Activated effector memory CD4-positive, alpha-beta T cell treated with anti-CD3 and anti-CD28 coated beads, Interleukin-2, amount 50 U/mL, for 16 hours (primary cell): ENCODE data around the gene ATE1.
"Not testable (repeated sequence)": the region's sequence is repeated elsewhere in the genome, so short reads cannot be mapped to it uniquely, and the experiment has no call there.

Experiments used
- DNase-seq: peaks from one replicate; pipeline ENCODE4 v3.0.0-alpha.2; 2020

ATE1 gene

DNA sequence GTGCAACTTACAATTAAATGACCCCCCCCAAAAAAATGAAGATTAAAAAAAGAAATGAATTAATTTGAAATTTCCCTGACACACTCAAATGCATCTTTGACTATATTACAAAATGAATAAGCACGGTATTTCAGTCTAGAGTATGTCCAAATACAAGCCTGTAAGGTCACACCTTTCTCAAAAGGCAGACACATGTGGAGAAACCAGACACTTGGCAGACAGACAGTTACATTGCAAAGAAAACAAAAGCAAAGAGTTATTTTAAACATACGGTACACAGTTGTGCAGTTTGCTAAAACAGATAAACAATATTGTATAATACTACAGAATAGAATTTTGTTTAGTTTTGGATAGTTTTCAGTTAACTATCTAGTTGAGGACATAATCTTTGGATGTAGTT is 153.0 kb downstream of the ATE1 start:
- DNase-seq, result no peak

DNA sequence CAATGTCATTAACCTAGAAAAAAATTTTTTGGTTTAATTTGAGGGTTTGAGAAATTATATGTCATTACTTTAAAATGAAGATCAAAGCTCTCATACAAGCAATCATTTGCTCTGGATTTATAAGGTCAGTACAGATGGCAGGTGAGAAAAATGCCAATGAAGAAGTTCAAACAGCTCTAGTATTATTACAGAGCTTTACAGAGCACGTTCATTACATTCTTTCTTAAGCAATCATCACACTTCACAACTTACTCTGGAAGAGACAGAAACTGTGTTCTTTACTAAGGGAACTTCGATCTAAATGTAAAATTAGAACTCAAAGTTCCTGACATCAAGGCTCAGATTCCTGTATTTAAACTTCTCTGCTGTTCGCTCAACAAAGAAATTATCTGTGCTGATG is 153.4 kb downstream of the ATE1 start:
- no peak for DNase-seq

DNA sequence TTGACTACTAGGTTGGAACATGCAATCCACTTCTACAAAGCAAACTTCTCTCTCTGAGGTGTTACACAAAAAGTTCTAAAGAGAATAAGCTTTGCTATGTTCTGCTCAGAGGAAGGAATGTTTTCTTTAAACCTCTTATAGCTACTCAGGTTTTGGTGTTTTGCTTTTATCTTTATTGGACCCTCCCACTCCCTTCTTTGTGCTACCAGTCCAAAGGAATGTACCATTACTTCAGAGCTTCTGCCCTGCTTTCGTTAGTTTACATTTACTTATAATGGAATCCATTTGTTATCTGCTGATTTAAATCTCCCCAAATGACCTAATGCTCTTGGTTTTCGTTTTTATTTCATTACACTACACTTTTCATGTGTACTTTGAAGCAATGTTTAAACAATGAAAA is 154.9 kb downstream of the ATE1 start:
- DNase-seq, result no peak

DNA sequence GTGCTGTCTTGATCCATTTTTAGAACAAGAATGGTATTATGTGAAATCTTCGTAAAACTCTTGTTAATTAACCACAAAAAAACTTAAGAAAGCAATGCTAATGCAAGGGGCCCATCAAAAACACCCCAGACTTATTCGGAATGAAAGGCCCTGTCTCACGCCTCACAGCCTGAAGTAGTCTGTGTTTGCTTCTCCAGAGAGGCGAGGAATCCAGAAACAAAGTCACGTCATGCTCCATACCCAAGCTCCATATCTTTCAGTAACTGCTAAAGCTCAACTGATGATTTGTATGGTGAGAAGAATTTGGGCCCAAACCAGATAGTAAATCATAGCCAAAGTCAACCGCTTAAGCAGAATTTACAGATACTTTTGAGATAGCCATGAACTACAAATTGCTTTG is 155.4 kb downstream of the ATE1 start:
- DNase-seq, result no peak

DNA sequence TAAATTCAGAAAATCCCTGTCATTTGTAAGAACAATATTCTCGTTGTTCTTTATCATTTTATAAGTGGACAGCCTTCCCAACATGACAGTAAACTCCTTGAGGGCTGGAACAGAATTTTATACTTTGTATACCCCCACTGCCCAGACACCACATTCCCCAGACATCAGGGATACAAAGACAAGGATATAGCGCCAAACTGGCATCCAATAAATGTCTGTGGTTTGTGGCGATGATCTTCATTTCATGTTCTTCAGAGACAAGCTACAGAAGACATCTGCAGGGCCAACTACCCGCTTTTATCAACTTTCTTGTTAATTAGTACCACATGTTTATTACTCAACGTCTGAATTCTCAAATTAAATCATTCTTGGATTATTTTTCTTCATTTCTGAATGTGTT is 155.9 kb downstream of the ATE1 start:
- DNase-seq, result no peak

DNA sequence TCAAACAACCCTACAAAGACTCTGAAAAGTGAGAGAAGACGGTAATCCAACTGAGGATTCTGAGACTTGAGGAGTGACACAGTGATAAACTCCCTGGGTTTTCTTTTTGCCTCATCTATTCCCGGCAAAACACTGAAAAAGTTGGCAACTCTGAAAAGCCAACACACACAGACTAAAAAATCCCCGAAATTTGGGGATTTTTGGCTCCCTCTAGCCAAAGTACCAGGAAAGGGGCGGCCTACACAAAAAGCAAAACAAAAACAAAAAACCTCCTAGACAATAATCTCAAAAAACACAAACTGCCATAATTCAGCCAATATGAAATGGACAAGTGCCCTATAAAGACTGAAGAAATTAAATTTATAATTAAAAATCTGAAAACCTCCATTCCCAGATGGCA is 161.4 kb downstream of the ATE1 start:
- DNase-seq, result no peak

DNA sequence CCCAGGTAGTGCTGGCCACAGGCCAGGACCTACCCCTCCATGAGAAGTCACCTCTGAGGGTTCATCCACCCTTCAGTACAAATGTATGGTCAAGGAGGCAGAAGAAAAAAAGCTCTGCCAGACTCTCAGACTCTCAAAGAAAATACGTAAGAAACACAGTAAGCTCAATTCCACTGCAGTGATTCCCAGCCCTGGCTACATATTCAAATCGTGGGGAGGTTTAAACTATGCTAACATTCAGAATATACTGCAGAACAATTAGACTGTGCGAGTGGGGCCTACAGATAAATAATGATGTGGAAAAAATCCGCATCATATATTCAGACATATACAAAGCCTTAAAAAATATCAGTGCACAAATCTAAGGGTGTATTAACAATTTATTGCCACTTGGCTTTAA is 162.6 kb downstream of the ATE1 start:
- DNase-seq, result no peak

DNA sequence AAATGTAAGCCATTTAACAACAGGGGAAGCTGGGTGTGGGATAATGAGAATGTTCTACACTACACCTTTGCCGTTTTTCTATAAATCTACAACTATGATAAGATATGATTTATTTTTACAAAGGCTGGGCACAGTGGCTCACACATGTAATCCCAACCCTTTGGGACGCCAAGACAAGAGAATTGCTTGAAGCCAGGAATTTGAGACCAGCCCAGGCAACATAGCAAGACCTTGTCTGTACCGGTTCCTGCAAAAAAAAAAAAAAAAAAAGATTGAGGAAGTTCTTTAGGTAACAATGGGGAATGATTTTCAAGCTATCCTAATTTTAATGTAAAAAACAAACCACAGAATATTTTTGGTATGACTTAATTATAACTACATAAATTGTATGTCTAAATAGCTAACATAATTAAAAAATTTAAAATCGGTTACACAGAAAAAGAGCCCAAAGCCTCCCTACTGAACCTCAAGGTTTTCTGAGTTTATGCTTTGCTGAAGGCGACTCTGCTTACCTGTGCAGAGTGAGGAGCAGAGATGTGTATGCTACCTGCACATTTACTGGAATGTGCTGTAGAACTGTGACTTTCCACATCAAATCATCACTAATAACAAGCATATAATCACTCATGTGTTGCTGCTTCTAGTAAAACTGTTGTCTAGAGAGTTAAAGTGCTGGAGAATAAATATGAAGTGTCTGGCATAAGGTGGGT is 163.4 kb downstream of the ATE1 start:
- DNase-seq, result no peak

DNA sequence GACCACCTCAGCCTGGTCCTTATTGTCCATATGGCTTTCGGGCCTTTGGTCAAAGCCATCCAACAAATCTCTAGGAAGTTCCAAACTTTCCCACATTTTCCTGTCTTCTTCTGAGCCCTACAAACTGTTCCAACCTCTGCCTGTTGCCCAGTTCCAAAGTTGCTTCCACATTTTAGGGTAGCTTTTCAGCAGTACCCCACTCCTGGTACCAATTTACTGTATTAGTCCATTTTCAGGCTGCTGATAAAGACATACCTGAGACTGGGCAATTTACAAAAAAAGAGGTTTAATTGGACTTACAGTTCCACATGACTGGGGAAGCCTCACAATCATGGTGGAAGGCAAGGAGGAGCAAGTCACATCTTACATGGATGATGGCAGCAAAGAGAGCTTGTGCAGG is 170.6 kb downstream of the ATE1 start:
- DNase-seq, result not testable (repeated sequence)

DNA sequence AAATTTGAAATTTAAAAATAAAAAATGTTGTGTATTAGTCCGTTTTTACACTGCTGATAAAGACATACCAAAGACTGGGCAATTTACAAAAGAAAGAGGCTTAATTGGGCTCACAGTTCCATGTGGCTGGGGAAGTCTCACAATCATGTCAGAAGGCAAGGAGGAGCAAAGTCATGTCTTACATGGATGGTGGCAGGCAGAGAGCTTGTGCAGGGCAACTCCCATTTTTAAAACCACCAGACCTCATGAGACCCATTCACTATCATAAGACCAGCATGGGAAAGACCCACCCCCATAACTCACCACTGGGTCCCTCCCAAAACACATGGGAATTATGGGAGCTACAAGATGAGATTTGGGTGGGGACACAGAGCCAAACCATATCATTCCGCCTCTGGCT is 172.3 kb downstream of the ATE1 start:
- not testable (repeated sequence) for DNase-seq

DNA sequence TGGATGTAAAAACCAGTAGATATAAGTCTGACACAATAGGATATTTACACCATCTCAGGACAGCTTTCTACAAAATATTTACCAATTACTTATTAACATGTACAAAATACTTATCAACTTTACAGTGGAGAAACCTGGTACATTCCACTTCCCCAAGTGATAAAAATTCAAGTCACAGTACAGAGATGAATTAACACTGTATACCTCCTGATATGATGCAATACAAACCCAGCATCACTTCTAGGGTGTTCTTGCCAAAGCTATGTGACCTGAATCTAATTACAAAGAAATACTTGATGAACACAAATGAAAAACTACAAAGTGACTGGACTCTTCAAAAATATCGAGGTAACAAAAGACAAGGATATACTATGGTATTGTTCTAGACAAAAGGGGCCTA is 173.2 kb downstream of the ATE1 start:
- no peak for DNase-seq

DNA sequence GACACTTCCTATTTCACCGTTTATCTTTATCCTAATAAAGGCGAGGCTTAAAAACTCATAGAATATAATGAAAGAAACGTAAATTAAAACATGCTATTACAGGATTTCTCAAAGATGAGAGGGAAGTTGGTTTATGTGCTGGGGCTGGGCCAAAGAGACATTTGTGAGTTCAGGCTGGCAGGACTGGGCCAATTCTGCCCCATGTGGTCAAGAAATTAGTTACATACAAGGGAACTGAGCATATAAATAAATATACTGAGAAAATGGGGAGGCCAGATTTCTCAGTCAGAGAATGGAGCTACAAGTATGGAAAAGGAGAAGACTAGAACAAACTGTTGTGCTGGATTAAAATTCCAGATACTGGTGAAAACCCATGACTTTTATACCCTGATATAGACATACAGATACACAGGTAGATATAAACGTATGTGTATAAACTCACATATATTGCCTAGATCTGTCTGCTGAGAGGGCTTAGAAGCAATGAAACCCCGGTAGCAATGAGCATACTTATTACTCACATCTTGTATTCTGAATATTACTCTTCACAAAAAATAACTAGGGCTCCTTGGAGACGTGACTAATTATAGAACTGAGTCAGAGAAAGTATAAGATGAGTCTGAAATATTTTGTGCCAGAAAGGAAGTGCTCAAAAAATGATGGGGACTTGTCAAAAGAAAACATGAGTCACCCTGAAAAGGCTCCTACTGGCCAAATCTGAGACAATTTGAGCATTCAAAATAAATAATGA is 173.9 kb downstream of the ATE1 start:
- DNase-seq, result no peak

DNA sequence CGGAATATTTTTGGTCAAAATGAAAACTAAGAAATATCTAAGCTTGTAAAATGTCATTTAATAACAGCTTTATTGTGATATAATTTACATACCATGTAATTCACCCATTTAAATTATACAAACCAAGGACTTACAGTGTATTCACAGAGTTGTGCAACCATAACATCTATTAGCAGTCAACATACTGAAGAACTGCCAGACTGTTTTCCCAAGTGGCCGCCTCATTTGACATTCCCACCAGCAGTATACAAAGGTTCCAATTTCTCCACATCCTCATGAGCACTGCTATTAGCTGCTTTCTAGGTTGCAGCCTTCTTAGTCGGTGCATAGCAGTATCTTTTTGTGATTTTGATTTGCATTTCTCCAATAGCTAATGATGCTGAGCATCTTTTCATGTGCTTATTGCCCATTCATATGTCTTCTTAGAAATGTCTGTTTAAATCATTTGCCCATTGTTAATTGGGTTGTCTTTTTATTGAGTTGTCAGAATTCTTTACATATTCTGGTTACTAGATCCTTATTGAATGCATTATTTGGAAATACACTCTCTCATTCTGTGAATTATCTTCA is 176.6 kb downstream of the ATE1 start:
- DNase-seq, result no peak

DNA sequence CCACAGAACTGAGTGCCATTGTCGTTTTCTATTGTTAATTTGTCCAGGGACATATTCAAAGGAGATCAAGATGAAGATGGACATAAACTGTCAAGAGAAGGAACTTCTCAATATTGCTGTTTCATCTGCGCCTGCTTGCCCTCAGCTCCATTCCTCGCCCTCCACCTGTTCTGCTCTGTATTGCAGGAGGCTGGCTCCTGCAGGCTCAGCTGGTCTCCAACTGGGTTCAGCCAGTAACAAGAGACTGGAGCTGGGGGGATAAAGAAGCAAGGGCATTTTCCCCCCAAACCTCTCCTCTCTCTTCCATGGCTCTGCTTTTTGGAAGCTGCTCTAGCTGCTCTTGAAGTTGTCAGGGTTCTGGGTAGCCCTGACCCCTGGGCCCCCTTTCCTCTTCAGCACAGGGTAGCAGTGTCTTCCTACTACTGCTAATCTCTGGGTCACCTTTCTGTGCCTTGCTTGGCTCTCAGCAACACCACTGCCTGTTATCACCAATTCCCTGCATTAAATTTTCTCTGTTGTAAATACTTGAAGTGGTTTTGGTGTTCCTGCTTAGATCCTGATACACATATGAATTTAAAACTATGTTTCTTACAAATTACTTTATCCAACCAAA is 180.6 kb downstream of the ATE1 start:
- DNase-seq, result no peak

DNA sequence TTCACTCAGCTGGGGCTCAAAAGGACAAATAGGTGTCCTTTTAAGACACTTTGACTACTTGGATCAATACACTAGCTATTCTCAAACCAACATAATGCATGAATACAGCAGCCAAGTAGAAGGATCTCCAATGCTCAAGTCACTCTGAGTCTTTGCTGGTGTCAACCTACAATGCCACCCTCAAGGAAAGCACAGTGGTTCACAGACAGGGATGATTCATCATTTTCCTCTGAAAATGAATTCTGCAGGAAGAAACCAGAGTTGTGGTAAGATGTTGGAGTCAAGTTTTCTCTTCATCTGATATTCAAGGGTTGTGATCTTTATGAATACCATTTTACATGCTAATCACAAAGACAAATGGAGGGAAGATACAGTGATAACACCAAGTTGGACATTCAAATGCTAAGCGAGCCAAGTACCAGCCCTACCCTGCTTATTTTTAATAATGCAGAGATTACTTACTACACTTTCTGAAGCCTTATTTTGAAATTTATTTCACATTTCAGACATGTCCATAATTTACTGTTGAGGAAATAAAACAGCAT is 186.5 kb downstream of the ATE1 start:
- no peak for DNase-seq

DNA sequence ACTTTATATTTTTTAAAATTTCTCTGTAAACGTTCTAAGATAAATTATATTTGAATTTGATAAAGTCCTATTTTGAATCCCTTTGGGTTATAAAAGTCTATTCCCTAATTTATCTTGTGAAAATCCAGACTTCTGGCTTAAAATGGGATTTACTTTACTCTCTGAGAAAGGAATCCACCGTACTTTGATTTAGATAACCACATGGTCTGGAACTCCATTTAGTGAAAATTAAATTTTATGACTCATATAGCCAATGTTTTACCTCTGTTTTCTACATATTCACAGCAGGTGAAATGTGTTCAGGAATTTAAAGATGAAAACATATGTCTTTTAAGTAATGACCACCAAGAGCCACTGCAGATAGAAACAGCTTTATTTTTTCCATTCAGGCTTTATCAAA is 187.8 kb downstream of the ATE1 start:
- no peak for DNase-seq

DNA sequence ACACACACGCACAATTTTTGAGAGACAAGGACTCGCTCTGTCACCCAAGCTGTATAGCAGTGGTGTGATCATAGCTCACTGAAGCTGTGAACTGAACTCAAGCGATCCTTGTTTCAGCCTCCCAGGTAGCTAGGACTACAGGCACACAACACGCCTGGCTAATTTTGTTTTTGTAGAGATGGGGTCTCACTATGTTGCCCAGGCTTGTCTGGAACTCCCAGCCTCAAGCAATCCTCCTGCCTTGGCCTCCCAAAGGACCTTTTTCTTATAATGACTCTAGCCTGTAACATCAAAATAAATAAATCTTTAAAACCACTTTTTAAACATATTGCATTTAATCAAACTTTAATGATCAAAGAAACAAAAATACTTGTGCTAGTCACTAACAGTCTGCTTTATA is 188.7 kb downstream of the ATE1 start:
- no peak for DNase-seq

DNA sequence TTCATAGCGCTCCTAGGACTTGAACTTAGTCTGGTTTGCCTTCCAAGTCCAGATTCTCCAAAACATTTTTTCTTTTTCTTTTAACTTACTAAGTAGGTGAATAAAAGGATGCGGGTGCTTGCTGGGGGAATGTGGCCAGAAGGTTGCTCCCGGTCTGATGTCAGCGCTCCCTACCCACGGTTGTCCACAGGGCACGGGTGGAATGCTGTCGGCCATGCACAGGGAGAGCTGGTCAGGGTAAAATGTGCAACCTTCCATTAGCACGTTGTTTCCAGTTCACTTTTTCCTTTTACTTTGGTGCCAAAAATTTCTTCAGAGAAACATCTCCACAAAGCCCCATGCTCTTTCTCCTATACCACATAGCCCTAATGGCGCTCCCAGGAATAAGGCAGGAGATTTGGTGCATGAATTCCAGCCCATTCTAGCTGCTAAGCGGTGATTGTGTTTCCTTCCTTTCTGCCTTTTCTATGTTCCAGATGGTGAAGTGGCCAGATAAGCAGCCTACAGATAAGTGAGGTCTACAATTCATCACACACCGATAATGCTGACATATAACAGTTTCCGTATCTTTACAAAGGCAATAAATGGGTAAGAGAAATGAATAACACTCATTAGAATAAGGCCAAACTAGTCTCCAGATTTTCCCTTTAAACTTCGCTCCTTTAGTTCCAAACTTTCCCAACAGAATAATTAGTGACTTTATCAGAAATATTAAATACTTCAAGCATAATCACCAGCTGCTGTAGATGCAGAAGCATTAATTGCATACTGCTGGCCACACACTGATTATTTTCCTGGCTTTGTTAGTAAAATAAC is 191.3 kb downstream of the ATE1 start:
- DNase-seq, result no peak

DNA sequence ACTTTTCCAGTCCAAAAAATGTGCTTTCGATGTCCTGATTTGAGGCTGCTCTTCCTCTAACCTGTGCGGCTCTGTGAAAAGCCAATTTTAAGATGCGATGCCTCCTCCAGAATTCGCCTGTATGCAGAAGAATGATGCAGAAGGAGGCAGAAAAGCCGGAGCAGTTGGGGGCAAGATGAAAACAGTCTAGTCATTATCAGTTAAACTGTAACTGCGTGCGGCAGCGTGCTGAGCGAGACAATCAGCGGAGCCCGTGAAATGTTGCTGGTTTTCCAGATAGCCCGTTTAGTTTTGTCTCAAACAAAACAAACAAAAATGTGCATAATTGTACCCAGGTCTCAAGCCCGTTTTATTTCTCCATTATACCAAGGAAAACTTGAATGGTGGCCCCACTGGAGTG is 192.6 kb downstream of the ATE1 start:
- no peak for DNase-seq

DNA sequence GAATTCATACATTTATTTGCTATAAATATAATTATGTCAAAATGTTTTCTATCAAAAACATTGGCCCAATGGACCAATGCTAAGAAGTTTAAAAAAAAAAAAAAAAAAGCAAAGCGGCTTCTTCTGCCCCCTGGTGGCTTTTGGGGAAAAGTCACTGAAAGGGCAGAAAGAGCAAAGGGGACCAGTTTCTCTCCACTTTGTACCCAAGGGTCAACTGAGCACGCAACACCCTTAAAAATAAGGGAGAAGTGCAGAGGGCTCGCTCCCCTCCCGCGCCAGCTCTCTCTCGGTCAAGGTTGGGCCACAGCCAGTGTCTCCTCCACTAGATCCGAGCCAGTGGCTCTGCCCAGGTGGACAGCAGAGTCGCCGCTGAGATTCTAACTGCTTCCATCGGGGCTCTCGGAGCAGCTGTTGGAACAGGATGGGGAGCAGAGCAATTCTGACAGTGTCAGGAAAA is 193.2 kb downstream of the ATE1 start:
- DNase-seq, result no peak

DNA sequence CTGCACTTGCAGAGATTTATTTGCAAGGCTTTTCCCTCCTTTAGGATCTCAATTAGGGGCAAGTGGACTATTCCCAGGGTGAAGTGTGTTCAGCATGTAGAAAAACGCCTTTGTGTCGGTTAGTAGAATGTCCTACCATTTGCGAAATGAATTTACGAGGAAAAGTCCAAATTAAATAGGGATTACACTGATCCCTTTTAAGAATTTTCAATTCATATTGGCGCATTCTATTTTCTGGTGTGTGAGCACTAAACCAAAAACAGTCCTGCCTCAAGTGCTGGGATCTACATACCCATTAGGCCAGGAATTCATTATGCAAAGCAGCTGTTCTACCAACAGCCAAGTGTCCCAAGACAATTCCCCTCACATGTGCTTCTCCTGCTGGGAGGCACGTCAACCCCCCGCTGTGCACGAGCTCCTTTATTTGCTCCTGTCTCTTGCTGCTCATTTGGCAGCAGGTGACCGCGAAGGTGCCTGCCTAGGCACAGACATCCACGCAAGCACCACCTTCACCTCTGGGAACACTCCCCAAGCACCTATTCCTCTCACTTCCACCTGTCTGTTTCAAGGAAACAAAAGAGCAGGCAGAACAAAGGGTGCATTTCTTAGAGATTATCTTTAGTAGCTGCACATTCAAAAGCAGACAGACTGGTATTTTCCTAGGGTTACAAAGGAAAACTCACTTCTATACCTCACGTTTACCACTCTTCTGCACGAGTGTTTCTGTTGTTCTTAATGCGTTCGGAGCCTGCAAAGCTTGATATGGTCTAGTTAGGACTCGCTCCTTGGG is 195.0 kb downstream of the ATE1 start:
- DNase-seq, result no peak

DNA sequence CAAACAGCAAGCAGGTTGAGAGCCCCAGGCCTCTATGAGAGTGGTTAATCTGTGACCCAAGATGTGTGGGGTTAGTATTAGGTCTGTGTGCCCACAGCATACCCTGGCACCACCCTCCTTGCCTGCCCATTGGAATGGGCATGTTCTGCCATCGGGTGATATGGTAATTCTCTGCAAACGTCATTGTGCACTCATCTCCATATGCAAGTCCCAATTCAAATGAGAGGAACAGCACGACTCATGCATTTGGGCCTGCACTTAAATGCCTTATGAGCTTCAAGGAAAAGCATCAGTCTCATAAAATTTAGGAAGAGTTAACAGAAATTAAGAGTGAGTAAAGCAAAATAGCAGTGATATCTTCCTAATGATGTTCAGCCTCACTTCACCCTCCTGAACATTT is 195.7 kb downstream of the ATE1 start:
- DNase-seq, result no peak
